ENCODE results near the gene CHRNA4. TPM values are rescaled to one million over a fixed set of nuclear protein-coding genes. Genes with fewer than 3 reads are reported as not detected.

Gene CHRNA4
- total and polyA plus RNA-seq, 8 donors: under 0.01 to 0.15 TPM; not detected in 6

- Histone ChIP-seq H3K27ac (no peak overlapping the region), H3K4me1 (no peaks in the 10 kb centered on the region), H3K36me3 (no peaks in the 10 kb centered on the region), H3K9me3 (no peaks in the 10 kb centered on the region), H3K4me3 (no peak overlapping the region), H3K27me3 (peaks cover 0 to 79% (median 29%) of the 10 kb centered on the region in 3 donors)
- 89 to 94% (median 90%) methylated on average over 18 to 27 of the region's 27 CpGs for WGBS, 5 donors
- no peak for TF ChIP-seq POLR2AphosphoS5 (IDR thresholded peaks at IDR 0.05)
- TF ChIP-seq CTCF (IDR thresholded peaks at IDR 0.05): no peak
- no peak for TF ChIP-seq POLR2A (IDR thresholded peaks at IDR 0.05)
- no peak for TF ChIP-seq EP300 (IDR thresholded peaks at IDR 0.05)
- intact Hi-C loops (cut with DNase I; ENCODE audit: low total_unique reads): no loop called here
- no peak for DNase-seq
These were observed 47.0 kb upstream of the CHRNA4 start for GRCh38 chr20:63407928-63408683.

- DNase-seq: no peak
- no peak overlapping the region for H3K4me3 ChIP-seq
- no peak for TF ChIP-seq CTCF (IDR thresholded peaks at IDR 0.05)
- TF ChIP-seq POLR2AphosphoS5 (IDR thresholded peaks at IDR 0.05): no peak
- TF ChIP-seq EP300 (IDR thresholded peaks at IDR 0.05): no peak
- TF ChIP-seq POLR2A (IDR thresholded peaks at IDR 0.05): no peak
- intact Hi-C loops (cut with DNase I; ENCODE audit: low total_unique reads): no loop called here
- 90 to 96% (median 93%) methylated on average over 26 to 60 of the region's 60 CpGs for WGBS, 5 donors
- no peak overlapping the region for H3K27ac ChIP-seq
- H3K9me3 ChIP-seq: no peaks in the 10 kb centered on the region
- no peaks in the 10 kb centered on the region for H3K4me1 ChIP-seq
- H3K27me3 ChIP-seq: peaks cover 0 to 78% (median 28%) of the 10 kb centered on the region in 3 donors
- no peaks in the 10 kb centered on the region for H3K36me3 ChIP-seq
These were observed 45.6 kb upstream of the CHRNA4 start for GRCh38 chr20:63406617-63407245.

- Histone ChIP-seq H3K27ac (no peak overlapping the region), H3K4me1 (no peaks in the 10 kb centered on the region), H3K27me3 (peaks cover 0 to 78% (median 21%) of the 10 kb centered on the region in 3 donors), H3K9me3 (no peaks in the 10 kb centered on the region), H3K4me3 (no peak overlapping the region), H3K36me3 (no peaks in the 10 kb centered on the region)
- TF ChIP-seq EP300 (IDR thresholded peaks at IDR 0.05) (no peak), POLR2A (IDR thresholded peaks at IDR 0.05) (no peak), POLR2AphosphoS5 (IDR thresholded peaks at IDR 0.05) (no peak), CTCF (IDR thresholded peaks at IDR 0.05) (no peak)
- 54 to 87% (median 61%) methylated on average over 21 to 23 of the region's 23 CpGs for WGBS, 5 donors
- DNase-seq: peak in 1 of 2 donors; percentile 64
- intact Hi-C loops (cut with DNase I; ENCODE audit: low total_unique reads): no loop called here
These were observed 44.9 kb upstream of the CHRNA4 start for GRCh38 chr20:63406011-63406410.

GRCh38 chr20:63405102-63405730, 44.1 kb upstream of the CHRNA4 start:
- H3K27me3 ChIP-seq: peaks cover 0 to 77% (median 16%) of the 10 kb centered on the region in 3 donors
- WGBS, 5 donors: 72 to 81% (median 73%) methylated on average over 30 to 31 of the region's 31 CpGs
- no peak for DNase-seq
- H3K9me3 ChIP-seq: no peaks in the 10 kb centered on the region
- H3K4me1 ChIP-seq: no peaks in the 10 kb centered on the region
- H3K4me3 ChIP-seq: no peak overlapping the region
- no peak for TF ChIP-seq POLR2AphosphoS5 (IDR thresholded peaks at IDR 0.05)
- no peak for TF ChIP-seq EP300 (IDR thresholded peaks at IDR 0.05)
- TF ChIP-seq POLR2A (IDR thresholded peaks at IDR 0.05): no peak
- intact Hi-C loops (cut with DNase I; ENCODE audit: low total_unique reads): no loop called here
- no peak overlapping the region for H3K27ac ChIP-seq
- H3K36me3 ChIP-seq: no peaks in the 10 kb centered on the region
